Measurements from ENCODE around the gene TRIM45. TPM values are rescaled to one million over a fixed set of nuclear protein-coding genes. Genes with fewer than 3 reads are reported as not detected.

TRIM45 gene
- total RNA-seq, 6 donors from 2014 or later, result 0.30 to 7.3 (median 2.3) TPM

GRCh38 chr1:117076648-117077047, 44.9 kb downstream of the TRIM45 start:
- Histone ChIP-seq H3K4me3 (no peak overlapping the region), H3K27me3 (no peaks in the 10 kb centered on the region), H3K9me3 (no peaks in the 10 kb centered on the region), H3K4me1 (no peaks in the 10 kb centered on the region), H3K36me3 (peaks cover 13 to 63% (median 37%) of the 10 kb centered on the region in 4 donors), H3K27ac (no peak overlapping the region)
- TF ChIP-seq, protein P1, sequence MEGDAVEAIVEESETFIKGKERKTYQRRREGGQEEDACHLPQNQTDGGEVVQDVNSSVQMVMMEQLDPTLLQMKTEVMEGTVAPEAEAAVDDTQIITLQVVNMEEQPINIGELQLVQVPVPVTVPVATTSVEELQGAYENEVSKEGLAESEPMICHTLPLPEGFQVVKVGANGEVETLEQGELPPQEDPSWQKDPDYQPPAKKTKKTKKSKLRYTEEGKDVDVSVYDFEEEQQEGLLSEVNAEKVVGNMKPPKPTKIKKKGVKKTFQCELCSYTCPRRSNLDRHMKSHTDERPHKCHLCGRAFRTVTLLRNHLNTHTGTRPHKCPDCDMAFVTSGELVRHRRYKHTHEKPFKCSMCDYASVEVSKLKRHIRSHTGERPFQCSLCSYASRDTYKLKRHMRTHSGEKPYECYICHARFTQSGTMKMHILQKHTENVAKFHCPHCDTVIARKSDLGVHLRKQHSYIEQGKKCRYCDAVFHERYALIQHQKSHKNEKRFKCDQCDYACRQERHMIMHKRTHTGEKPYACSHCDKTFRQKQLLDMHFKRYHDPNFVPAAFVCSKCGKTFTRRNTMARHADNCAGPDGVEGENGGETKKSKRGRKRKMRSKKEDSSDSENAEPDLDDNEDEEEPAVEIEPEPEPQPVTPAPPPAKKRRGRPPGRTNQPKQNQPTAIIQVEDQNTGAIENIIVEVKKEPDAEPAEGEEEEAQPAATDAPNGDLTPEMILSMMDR (IDR thresholded peaks at IDR 0.05), result no peak
- TF ChIP-seq POLR2AphosphoS5 (IDR thresholded peaks at IDR 0.05) (no peak), POLR2A (IDR thresholded peaks at IDR 0.05) (no peak), EP300 (IDR thresholded peaks at IDR 0.05) (no peak)
- ATAC-seq (ENCODE audit: low FRiP score in 2 of 2) (no peak), DNase-seq (no peak)
- WGBS, 2 donors, result 96 to 99% methylated on average over 5 of the region's 5 CpGs

DNA sequence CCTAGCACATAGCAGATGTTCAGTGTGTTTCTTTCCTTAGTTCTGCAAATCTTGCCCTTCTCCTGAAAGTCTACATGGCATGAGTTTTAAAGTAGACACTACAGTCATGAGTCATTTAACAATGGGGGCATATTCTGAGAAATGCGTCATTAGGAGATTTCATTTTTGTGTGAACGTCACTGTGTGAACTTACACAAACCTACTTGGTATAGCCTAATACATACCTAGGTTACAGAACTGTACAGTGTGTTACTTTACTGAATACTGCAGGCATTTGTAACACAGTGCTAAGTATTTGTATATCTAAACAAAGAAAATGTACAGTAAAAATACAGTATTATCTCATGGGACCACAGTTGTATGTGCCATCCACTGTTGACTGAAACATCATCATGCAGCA, 51.4 kb downstream of the TRIM45 start:
- TF ChIP-seq POLR2AphosphoS5 (IDR thresholded peaks at IDR 0.05) (no peak), EP300 (IDR thresholded peaks at IDR 0.05) (no peak), POLR2A (IDR thresholded peaks at IDR 0.05) (no peak)
- TF ChIP-seq, protein P1 (IDR thresholded peaks at IDR 0.05), result no peak
- Histone ChIP-seq H3K36me3 (peaks cover 0 to 4% (median 2%) of the 10 kb centered on the region in 4 donors), H3K27me3 (no peaks in the 10 kb centered on the region), H3K4me3 (no peak overlapping the region), H3K4me1 (no peaks in the 10 kb centered on the region), H3K9me3 (no peaks in the 10 kb centered on the region), H3K27ac (no peak overlapping the region)
- WGBS, 2 donors, result 84% methylated on average over 2 of the region's 2 CpGs
- ATAC-seq (ENCODE audit: low FRiP score in 2 of 2) (no peak), DNase-seq (no peak)

GRCh38 chr1:117069220-117069844, 52.2 kb downstream of the TRIM45 start:
- no peaks in the 10 kb centered on the region for H3K27me3 ChIP-seq
- no peak for DNase-seq
- no peak for ATAC-seq (ENCODE audit: low FRiP score in 2 of 2)

DNA sequence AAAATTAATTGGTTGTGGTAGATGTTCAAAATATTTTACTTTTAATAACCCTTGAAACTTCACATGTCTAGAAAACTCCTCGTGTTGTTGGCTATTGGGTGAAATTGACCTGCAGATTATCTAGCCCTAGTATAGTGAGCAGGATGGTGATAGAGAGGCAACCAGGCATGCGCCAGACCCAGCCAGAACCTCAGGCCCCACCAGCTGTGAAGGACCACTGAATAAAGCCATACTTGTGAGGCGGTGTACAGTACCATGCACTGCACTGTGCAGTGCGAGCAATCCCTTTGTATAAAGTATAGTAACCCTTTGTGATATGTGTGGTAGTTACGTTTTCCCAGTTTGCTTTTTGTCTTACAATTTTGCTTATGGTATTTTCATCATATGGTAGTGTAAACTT, 53.0 kb downstream of the TRIM45 start:
- WGBS, 2 donors, result 94% methylated on average over 5 of the region's 5 CpGs
- no peak overlapping the region for H3K4me3 ChIP-seq
- no peaks in the 10 kb centered on the region for H3K4me1 ChIP-seq
- H3K9me3 ChIP-seq, result no peaks in the 10 kb centered on the region
- no peaks in the 10 kb centered on the region for H3K36me3 ChIP-seq
- TF ChIP-seq EP300 (IDR thresholded peaks at IDR 0.05) (no peak), POLR2A (IDR thresholded peaks at IDR 0.05) (no peak), POLR2AphosphoS5 (IDR thresholded peaks at IDR 0.05) (no peak)
- TF ChIP-seq, protein P1 (IDR thresholded peaks at IDR 0.05), result no peak
- H3K27ac ChIP-seq, result no peak overlapping the region
- no peaks in the 10 kb centered on the region for H3K27me3 ChIP-seq
- DNase-seq (no peak), ATAC-seq (ENCODE audit: low FRiP score in 2 of 2) (peak in 1 of 2 donors; percentile 26)

More at GRCh38 chr1:117069220-117069844, 52.2 kb downstream of the TRIM45 start:
- Histone ChIP-seq H3K4me3 (no peak overlapping the region), H3K4me1 (no peaks in the 10 kb centered on the region), H3K27ac (no peak overlapping the region), H3K9me3 (no peaks in the 10 kb centered on the region), H3K36me3 (no peaks in the 10 kb centered on the region)
- WGBS, 2 donors, result 88 to 92% methylated on average over 4 of the region's 4 CpGs
- TF ChIP-seq, protein P1 (IDR thresholded peaks at IDR 0.05), result no peak
- TF ChIP-seq POLR2A (IDR thresholded peaks at IDR 0.05) (no peak), EP300 (IDR thresholded peaks at IDR 0.05) (no peak), POLR2AphosphoS5 (IDR thresholded peaks at IDR 0.05) (no peak)

All from upper lobe of left lung (tissue), 6 donors.